T1000 (cell line): ENCODE results near the gene PXDN.

Source experiments
- DNase-seq: peaks from one replicate; lab custom pipeline; 2025; ENCODE audit warnings: mixed read lengths; lab: John Stamatoyannopoulos, UW

The PXDN gene

GRCh38 chr2:1648241-1649102, 95.8 kb downstream of the PXDN start:
- no peak for DNase-seq

GRCh38 chr2:1647417-1648240, 96.7 kb downstream of the PXDN start:
- DNase-seq, result no peak

- DNase-seq, result no peak
Observed at GRCh38 chr2:1645761-1646476, 98.4 kb downstream of the PXDN start.

GRCh38 chr2:1644427-1644826, 99.9 kb downstream of the PXDN start:
- no peak for DNase-seq

GRCh38 chr2:1642993-1643619, 101.2 kb downstream of the PXDN start:
- DNase-seq, result no peak

- DNase-seq, result no peak
Observed at GRCh38 chr2:1642066-1642861, 102.1 kb downstream of the PXDN start.

- DNase-seq, result no peak
Observed at GRCh38 chr2:1641523-1641922, 102.8 kb downstream of the PXDN start.

- no peak for DNase-seq
Observed at GRCh38 chr2:1640301-1641135, 103.8 kb downstream of the PXDN start.

- DNase-seq, result no peak
Observed at GRCh38 chr2:1639086-1639858, 105.0 kb downstream of the PXDN start.

GRCh38 chr2:1638281-1638860, 105.9 kb downstream of the PXDN start:
- no peak for DNase-seq

GRCh38 chr2:1636791-1637415, 107.4 kb downstream of the PXDN start:
- no peak for DNase-seq

GRCh38 chr2:1635823-1636222, 108.5 kb downstream of the PXDN start:
- no peak for DNase-seq

GRCh38 chr2:1634681-1635341, 109.5 kb downstream of the PXDN start:
- DNase-seq, result no peak

GRCh38 chr2:1633936-1634587, 110.3 kb downstream of the PXDN start:
- no peak for DNase-seq

- DNase-seq, result no peak
Observed at GRCh38 chr2:1633092-1633671, 111.1 kb downstream of the PXDN start.

- no peak for DNase-seq
Observed at GRCh38 chr2:1632510-1632909, 111.8 kb downstream of the PXDN start.

GRCh38 chr2:1632002-1632348, 112.3 kb downstream of the PXDN start:
- no peak for DNase-seq
